HepG2 (cell line): ENCODE data around the gene SCUBE1. TPM values are rescaled to one million over a fixed set of nuclear protein-coding genes. Genes with fewer than 3 reads are reported as not detected.

ENCODE experiments used
- ATAC-seq: fragments of 200-7000 bp; cut with Tn5 transposase; 3 replicates; pipeline ENCODE4 v1.9.1; 2020; ENCODE audit warnings: mild to moderate bottlenecking, moderate library complexity
- BruUV-seq: library from RNA; stranded (reverse); fragments of 400-500 nt; replicated peaks from 2 replicates; lab custom pipeline; 2021; lab: Mats Ljungman, UMichigan
- CTCF ChIA-PET: fragments of 300-600 bp; formaldehyde crosslinking; extraction: SDS; loops from one replicate; lab custom pipeline; 2021; ENCODE audit warnings: low total read pairs, inconsistent platforms, low intra/inter-chr PET ratio; lab: Yijun Ruan, JAX
- POLR2A ChIA-PET: fragments of 350-600 bp; sonication (Branson Sonifier 250); formaldehyde crosslinking; loops from one replicate; lab custom pipeline; 2020; ENCODE audit warnings: antibody characterized with exemption, inconsistent platforms; lab: Yijun Ruan, JAX
- DNase-seq: peaks from one replicate; pipeline ENCODE4 v3.0.0-alpha.2; 2015; ENCODE audit warnings: low spot score
- FAIRE-seq: peaks from 3 replicates; lab custom pipeline; 2011; peaks lifted over from hg19 to GRCh38; lab: Jason Lieb, UNC
- H2AFZ ChIP-seq: one replicate; pipeline ENCODE4 v1.6.1; 2011; ENCODE audit warnings: low read length, inconsistent platforms
- H3K27ac ChIP-seq: fragments of 300-600 bp; 3 replicates; pipeline ENCODE4 v1.8.0; 2011; ENCODE audit warnings: mixed run types, mild to moderate bottlenecking, mixed read lengths, low read length, inconsistent platforms; ENCODE audit not compliant: insufficient read depth; ENCODE audit errors: extremely low read length
- H3K27me3 ChIP-seq, 2 experiments: fragments of 200-600 bp in 1 of 2; 2 replicates in 1 of 2; 3 replicates in 1 of 2; pipeline versions ENCODE4 v1.6.0 to v1.8.0; 2011; ENCODE audit warnings: low read length in 2 of 2, mild to moderate bottlenecking in 2 of 2, moderate library complexity in 2 of 2, inconsistent platforms in 1 of 2; ENCODE audit not compliant: insufficient read depth in 2 of 2, control insufficient read depth in 1 of 2
- H3K36me3 ChIP-seq, 2 experiments: fragments of 200-600 bp in 1 of 2; replicated peaks in 1 of 2; 2 replicates in 1 of 2; 3 replicates in 1 of 2; pipeline versions ENCODE4 v1.5.1 to v1.8.0; 2011; ENCODE audit warnings: low read length in 2 of 2, inconsistent platforms in 1 of 2; ENCODE audit not compliant: insufficient read depth in 2 of 2, control insufficient read depth in 1 of 2
- H3K4me1 ChIP-seq: 2 replicates; pipeline ENCODE4 v1.5.1; 2012; ENCODE audit warnings: low read length, inconsistent platforms; ENCODE audit not compliant: insufficient read depth
- H3K4me2 ChIP-seq: 2 replicates; pipeline ENCODE4 v1.6.0; 2011; ENCODE audit warnings: low read depth, low read length, inconsistent platforms
- H3K4me3 ChIP-seq, 3 experiments: fragments of 200-600 bp in 1 of 3; sonication (generic), shearing (Covaris generic) in 1 of 3; replicated peaks in 1 of 3; 2 replicates each; pipeline ENCODE4 v1.5.1; 2011 to 2016; ENCODE audit warnings: low read length in 3 of 3, inconsistent platforms in 2 of 3, low read depth in 2 of 3, mild to moderate bottlenecking in 2 of 3, control low read depth in 1 of 3, mixed read lengths in 1 of 3; ENCODE audit not compliant: insufficient read depth in 1 of 3
- H3K79me2 ChIP-seq: one replicate; pipeline ENCODE4 v1.6.1; 2011; ENCODE audit warnings: low read length, inconsistent platforms; ENCODE audit not compliant: insufficient read depth
- H3K9ac ChIP-seq: 2 replicates; pipeline ENCODE4 v1.6.0; 2011; ENCODE audit warnings: mild to moderate bottlenecking, low read depth, low read length, inconsistent platforms; ENCODE audit not compliant: insufficient read depth
- H3K9me3 ChIP-seq: 2 replicates; pipeline ENCODE4 v1.5.1; 2012; ENCODE audit warnings: mild to moderate bottlenecking, low read length
- H4K20me1 ChIP-seq: 2 replicates; pipeline ENCODE4 v1.6.0; 2011; ENCODE audit warnings: inconsistent platforms, mild to moderate bottlenecking, low read length, moderate library complexity; ENCODE audit not compliant: insufficient read depth
- HIC2 ChIP-seq: sonication (generic); formaldehyde crosslinking; IDR thresholded peaks from 2 replicates; pipeline ENCODE4 v1.9.0; 2022; ENCODE audit warnings: low read depth, missing genetic modification reagents
- HMG20B ChIP-seq: conservative IDR thresholded peaks from 2 replicates; pipeline ENCODE4 v1.6.1; 2016; ENCODE audit warnings: missing genetic modification reagents, missing compliant biosample characterization
- LBX2 ChIP-seq: sonication (generic); formaldehyde crosslinking; IDR thresholded peaks from 2 replicates; pipeline ENCODE4 v1.5.0; 2020; ENCODE audit warnings: missing genetic modification reagents, mild to moderate bottlenecking, borderline replicate concordance
- RORA ChIP-seq: sonication (generic); formaldehyde crosslinking; IDR thresholded peaks from 2 replicates; pipeline ENCODE4 v1.5.0; 2020; ENCODE audit warnings: mild to moderate bottlenecking, missing genetic modification reagents, moderate library complexity
- STAT5B ChIP-seq: sonication (generic); formaldehyde crosslinking; IDR thresholded peaks from 2 replicates; pipeline ENCODE4 v1.4.0; 2020; ENCODE audit warnings: missing genetic modification reagents
- THRA ChIP-seq: sonication (generic); formaldehyde crosslinking; IDR thresholded peaks from 2 replicates; pipeline ENCODE4 v1.4.0; 2020; ENCODE audit warnings: missing genetic modification reagents, borderline replicate concordance
- ZFYVE20 ChIP-seq: sonication (generic); formaldehyde crosslinking; IDR thresholded peaks from 2 replicates; pipeline ENCODE4 v1.8.0; 2023; ENCODE audit warnings: low read depth, mild to moderate bottlenecking, moderate library complexity, missing genetic modification reagents, borderline replicate concordance
- ZNF274 ChIP-seq: sonication (generic); formaldehyde crosslinking; IDR thresholded peaks from 2 replicates; pipeline ENCODE4 v1.5.1; 2020; ENCODE audit warnings: mild to moderate bottlenecking, missing genetic modification reagents
- ZNF343 ChIP-seq: sonication (generic); formaldehyde crosslinking; IDR thresholded peaks from 2 replicates; pipeline ENCODE4 v1.4.0; 2020; ENCODE audit warnings: mild to moderate bottlenecking, missing genetic modification reagents
- ZNF546 ChIP-seq: sonication (generic); formaldehyde crosslinking; conservative IDR thresholded peaks from 2 replicates; pipeline ENCODE4 v1.8.1; 2023; ENCODE audit warnings: mild to moderate bottlenecking, missing genetic modification reagents
- WGBS: methylation state at CpG from one replicate; pipeline ENCODE4 v1.1.6; 2017; ENCODE audit warnings: low lambda C conversion rate; 5-methylcytosine and 5-hydroxymethylcytosine counted together
- in situ Hi-C: cut with HindIII; loops from 2 replicates; pipeline ENCODE4 v1.10.0; 2017; ENCODE audit warnings: low pct_unique_long_range_greater_than_20kb; ENCODE audit not compliant: extremely low pct_ligation_motif_present
- intact Hi-C: fragments of 100-400 bp; cut with micrococcal nuclease; formaldehyde crosslinking; loops from one replicate; pipeline ENCODE4 v1.10.0; 2022; ENCODE audit not compliant: unreplicated experiment
- polyA plus RNA-seq, 8 experiments: library from polyadenylated mRNA; depleted of rRNA in 3 of 8; stranded (reverse) in 7 of 8; unstranded in 1 of 8; fragments of >200 nt; fragmentation: Illumina TruSeq in 4 of 8; extraction: Trizol in 4 of 8; gene quantifications; 2 replicates each; pipeline versions ENCODE4 v1.2.1 to v1.2.3, GENCODE V29; 2011 to 2016; ENCODE audit warnings: low read depth in 4 of 8, missing spikeins in 1 of 8, mixed read lengths in 1 of 8; ENCODE audit not compliant: insufficient read depth in 1 of 8
- total RNA-seq, 5 experiments: library from RNA; depleted of rRNA; stranded (reverse); fragments of >200 nt; fragmentation: Illumina TruSeq; extraction: Trizol; gene quantifications; 2 replicates each; pipeline ENCODE4 v1.2.3, GENCODE V29; 2016; ENCODE audit warnings: low read depth in 1 of 5

The SCUBE1 gene
- total and polyA plus RNA-seq, 2 of the 13 experiments (the other 11 are each of a cell fraction or from before 2014, with no cell fraction given): under 0.01 to 0.05 TPM

- no peaks in the 10 kb centered on the region for H3K36me3 ChIP-seq
- TF ChIP-seq ZFYVE20 (0 out of 2 replicates have a peak, but pooled peaks have one; percentile 5), ZNF274 (CRISPR knock-in tag) (0 out of 2 replicates have a peak, but pooled peaks have one; percentile 11), ZNF546 (CRISPR knock-in tag) (no peak), THRA (CRISPR knock-in tag) (no peak)
- H3K4me1 ChIP-seq: peaks cover 80% of the 10 kb centered on the region
- H3K4me2 ChIP-seq: no peak overlapping the region
- in situ Hi-C loops (no loop called here), intact Hi-C loops (no loop called here)
- no TSS peak for BruUV-seq
- H3K9ac ChIP-seq: no peak overlapping the region
- H3K79me2 ChIP-seq: no peaks in the 10 kb centered on the region
- ChIA-PET POLR2A (no interaction called here), CTCF (no interaction called here)
- ATAC-seq: 0 out of 3 replicates have a peak, but pooled peaks have one; percentile 3
- H4K20me1 ChIP-seq: no peaks in the 10 kb centered on the region
- H3K27ac ChIP-seq: no peak overlapping the region
- H3K4me3 ChIP-seq: no peak overlapping the region
- 100% methylated on average over 4 of the region's 14 CpGs for WGBS
- FAIRE-seq: no peak
- no peaks in the 10 kb centered on the region for H3K9me3 ChIP-seq
- H3K27me3 ChIP-seq: peaks cover 2 to 16% of the 10 kb centered on the region in 2 experiments; a peak in 4 of 5 replicates
- no peak overlapping the region for H2AFZ ChIP-seq
- no peak for DNase-seq
Measured at GRCh38 chr22:43241699-43242386, 101.3 kb downstream of the SCUBE1 start.

- H4K20me1 ChIP-seq: no peaks in the 10 kb centered on the region
- intact Hi-C loops (no loop called here), in situ Hi-C loops (no loop called here)
- no peak overlapping the region for H3K9ac ChIP-seq
- FAIRE-seq: peak; percentile 84
- no peaks in the 10 kb centered on the region for H3K9me3 ChIP-seq
- POLR2A ChIA-PET: no interaction called here
- H3K4me2 ChIP-seq: peak overlapping the region; percentile 48
- DNase-seq: peak; percentile 88
- H3K4me1 ChIP-seq: peaks cover 87% of the 10 kb centered on the region
- H3K27me3 ChIP-seq: peaks cover 0 to 15% of the 10 kb centered on the region in 2 experiments; a peak in 4 of 5 replicates
- H2AFZ ChIP-seq: no peak overlapping the region
- peak; percentile 76 for ATAC-seq
- no peak overlapping the region; a peak in 1 of 6 replicates for H3K4me3 ChIP-seq
- no peak overlapping the region for H3K27ac ChIP-seq
- H3K36me3 ChIP-seq: no peaks in the 10 kb centered on the region
- BruUV-seq: no TSS peak
- no peaks in the 10 kb centered on the region for H3K79me2 ChIP-seq
- 55% methylated on average over 5 of the region's 15 CpGs for WGBS
- CTCF ChIA-PET: no interaction called here
- TF ChIP-seq LBX2 (CRISPR knock-in tag) (no peak), ZNF343 (CRISPR knock-in tag) (no peak), HMG20B (CRISPR knock-in tag) (peak; percentile 53), HIC2 (CRISPR knock-in tag) (no peak), STAT5B (CRISPR knock-in tag) (0 out of 2 replicates have a peak, but pooled peaks have one; percentile 43), RORA (no peak)
Measured at GRCh38 chr22:43241138-43241597, 102.0 kb downstream of the SCUBE1 start.
